Measurements from ENCODE around the gene WDR7. TPM values are rescaled to one million over a fixed set of nuclear protein-coding genes. Genes with fewer than 3 reads are reported as not detected.

The WDR7 gene
- total and polyA plus RNA-seq, 2 experiments from 2014 or later: 7.0 to 14.8 TPM

- H3K4me1 Mint-ChIP-seq: peaks cover 30% of the 10 kb centered on the region
- H3K79me2 ChIP-seq (replicated peaks; ENCODE audit: insufficient read depth): no peaks in the 10 kb centered on the region
- no peaks in the 10 kb centered on the region for H4K20me1 ChIP-seq (replicated peaks; ENCODE audit: insufficient read depth)
- ATAC-seq: no peak
- peak overlapping the region; percentile 79 for H3K27ac Mint-ChIP-seq
- H3K27ac ChIP-seq (ENCODE audit: low read depth): no peak overlapping the region
- H3K9me2 ChIP-seq (ENCODE audit: insufficient read depth): no peaks in the 10 kb centered on the region
- H3K9me3 Mint-ChIP-seq: no peaks in the 10 kb centered on the region
- H3K4me2 ChIP-seq: no peak overlapping the region
- no peaks in the 10 kb centered on the region for H3K27me3 ChIP-seq (ENCODE audit: insufficient read depth)
- H3K27me3 Mint-ChIP-seq (ENCODE audit: insufficient read depth, low read depth, poor library complexity): no peaks in the 10 kb centered on the region
- no peaks in the 10 kb centered on the region for H3K36me3 Mint-ChIP-seq (ENCODE audit: low read depth)
- H2AFZ ChIP-seq: no peak overlapping the region
- H3F3A ChIP-seq (replicated peaks; ENCODE audit: low read depth): no peaks in the 10 kb centered on the region
- DNase-seq (ENCODE audit: low spot score): no peak
- no peak overlapping the region for H3K4me3 Mint-ChIP-seq
- H3K4me1 ChIP-seq (ENCODE audit: insufficient read depth): peaks cover 9% of the 10 kb centered on the region; the same call in 1 of the 2 replicates
- H3K36me3 ChIP-seq (ENCODE audit: insufficient read depth): no peaks in the 10 kb centered on the region
- no peak overlapping the region for H3K4me3 ChIP-seq
- TF ChIP-seq EZH2 (IDR thresholded peaks at IDR 0.05; ENCODE audit: low read depth, unreplicated experiment) (no peak), NANOG (IDR thresholded peaks at IDR 0.05; ENCODE audit: borderline replicate concordance) (no peak), REST (IDR thresholded peaks at IDR 0.05; ENCODE audit: unreplicated experiment) (no peak), ZNF331 (CRISPR knock-in tag; IDR thresholded peaks at IDR 0.05; ENCODE audit: low read depth) (no peak)
- TF ChIP-seq, protein P1, sequence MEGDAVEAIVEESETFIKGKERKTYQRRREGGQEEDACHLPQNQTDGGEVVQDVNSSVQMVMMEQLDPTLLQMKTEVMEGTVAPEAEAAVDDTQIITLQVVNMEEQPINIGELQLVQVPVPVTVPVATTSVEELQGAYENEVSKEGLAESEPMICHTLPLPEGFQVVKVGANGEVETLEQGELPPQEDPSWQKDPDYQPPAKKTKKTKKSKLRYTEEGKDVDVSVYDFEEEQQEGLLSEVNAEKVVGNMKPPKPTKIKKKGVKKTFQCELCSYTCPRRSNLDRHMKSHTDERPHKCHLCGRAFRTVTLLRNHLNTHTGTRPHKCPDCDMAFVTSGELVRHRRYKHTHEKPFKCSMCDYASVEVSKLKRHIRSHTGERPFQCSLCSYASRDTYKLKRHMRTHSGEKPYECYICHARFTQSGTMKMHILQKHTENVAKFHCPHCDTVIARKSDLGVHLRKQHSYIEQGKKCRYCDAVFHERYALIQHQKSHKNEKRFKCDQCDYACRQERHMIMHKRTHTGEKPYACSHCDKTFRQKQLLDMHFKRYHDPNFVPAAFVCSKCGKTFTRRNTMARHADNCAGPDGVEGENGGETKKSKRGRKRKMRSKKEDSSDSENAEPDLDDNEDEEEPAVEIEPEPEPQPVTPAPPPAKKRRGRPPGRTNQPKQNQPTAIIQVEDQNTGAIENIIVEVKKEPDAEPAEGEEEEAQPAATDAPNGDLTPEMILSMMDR (conservative IDR thresholded peaks at IDR 0.05; ENCODE audit: low read depth in 2 of 2): no peak
These were observed 333.6 kb downstream of the WDR7 start for GRCh38 chr18:56984731-56985130.

DNA sequence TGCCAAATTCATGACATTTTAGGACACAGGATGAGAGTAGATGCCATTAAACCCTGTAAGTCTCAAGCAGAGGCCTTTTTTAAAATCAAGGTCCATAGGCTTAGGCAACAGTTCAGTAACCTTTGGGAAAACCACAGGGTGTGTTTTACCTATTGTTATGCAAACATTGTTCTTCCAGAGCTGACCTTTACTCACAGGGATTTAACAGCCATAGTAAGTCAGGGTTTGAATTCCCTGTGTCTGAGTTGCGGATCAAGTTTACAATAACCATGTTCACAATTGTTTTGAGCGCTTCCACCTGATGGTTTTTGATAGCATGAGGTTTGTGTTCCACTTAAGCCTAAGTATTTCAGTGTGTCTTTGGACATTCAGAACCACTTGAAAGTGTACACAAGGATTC lies 335.7 kb downstream of the WDR7 start:
- Histone ChIP-seq H2AFZ (no peak overlapping the region), H3K27me3 (ENCODE audit: insufficient read depth) (no peaks in the 10 kb centered on the region), H3K4me3 (no peak overlapping the region), H3F3A (replicated peaks; ENCODE audit: low read depth) (no peaks in the 10 kb centered on the region), H3K36me3 (ENCODE audit: insufficient read depth) (no peaks in the 10 kb centered on the region), H3K9me2 (ENCODE audit: insufficient read depth) (no peaks in the 10 kb centered on the region), H3K4me1 (ENCODE audit: insufficient read depth) (peaks cover 9% of the 10 kb centered on the region; the same call in 1 of the 2 replicates), H3K79me2 (replicated peaks; ENCODE audit: insufficient read depth) (no peaks in the 10 kb centered on the region), H4K20me1 (replicated peaks; ENCODE audit: insufficient read depth) (no peaks in the 10 kb centered on the region), H3K4me2 (no peak overlapping the region), H3K27ac (ENCODE audit: low read depth) (no peak overlapping the region)
- peak; percentile 86 for DNase-seq (ENCODE audit: low spot score)
- no peaks in the 10 kb centered on the region for H3K27me3 Mint-ChIP-seq (ENCODE audit: insufficient read depth, low read depth, poor library complexity)
- H3K36me3 Mint-ChIP-seq (ENCODE audit: low read depth): no peaks in the 10 kb centered on the region
- TF ChIP-seq ETS1 (IDR thresholded peaks at IDR 0.05) (no peak), NANOG (IDR thresholded peaks at IDR 0.05; ENCODE audit: borderline replicate concordance) (peak; percentile 9; the same call in 1 of the 2 replicates)
- H3K4me1 Mint-ChIP-seq: peaks cover 30% of the 10 kb centered on the region
- peak overlapping the region; percentile 87 for H3K27ac Mint-ChIP-seq
- peak overlapping the region; percentile 50; the same call in 2 of the 3 replicates for H3K4me3 Mint-ChIP-seq
- no peaks in the 10 kb centered on the region for H3K9me3 Mint-ChIP-seq
- ATAC-seq: peak; percentile 99
